Renal cortex interstitium (tissue), 11 donors: Measurements from ENCODE around the gene MDP1. TPM values are rescaled to one million over a fixed set of nuclear protein-coding genes. Genes with fewer than 3 reads are reported as not detected.
A peak's percentile ranks its signal among the peaks of the same experiment; 100 is the strongest.

Experiments used
- DNase-seq, 11 donors: peaks; one replicate each; pipeline ENCODE4 v3.0.0-alpha.2; 2013; ENCODE audit warnings: low read depth in 9 of 11, low spot score in 4 of 11; ENCODE audit errors: extremely low read depth in 1 of 11
- polyA plus RNA-seq, 3 donors: library from polyadenylated mRNA; unstranded; fragments of 120-200 nt; gene quantifications; one replicate each; pipeline ENCODE4 v1.2.1, GENCODE V29; 2013; ENCODE audit not compliant: insufficient read length in 3 of 3

Gene MDP1
- polyA plus RNA-seq, 3 donors: 10.2 to 17.3 (median 13.5) TPM

GRCh38 chr14:24176599-24176998 is 39.3 kb downstream of the MDP1 start:
- DNase-seq: no peak

- DNase-seq: no peak
These were observed 43.0 kb downstream of the MDP1 start for GRCh38 chr14:24172871-24173281.

- no peak for DNase-seq
These were observed 43.5 kb downstream of the MDP1 start for GRCh38 chr14:24172261-24172860.

- DNase-seq: peak in 9 of 11 donors; percentile 85 to 96 (median 90)
These were observed 44.2 kb downstream of the MDP1 start, which contains the start of gene REC8 for GRCh38 chr14:24171422-24172260. REC8 (plus strand) TSS chr14:24172080; CDS start chr14:24172553, 473 bp downstream.

GRCh38 chr14:24167469-24168114 is 48.3 kb downstream of the MDP1 start:
- no peak for DNase-seq

- no peak for DNase-seq
These were observed 50.1 kb downstream of the MDP1 start for GRCh38 chr14:24165785-24166184.

GRCh38 chr14:24164518-24164991 is 51.3 kb downstream of the MDP1 start:
- no peak for DNase-seq

Other genes with a start within 250 kb of the MDP1 start
- 10 to 100 TPM; 34.9 to 40.4 (median 35.4) TPM for gene DHRS4L2, start 227.1 kb downstream of the MDP1 start, polyA plus RNA-seq
- 1 to 10 TPM; 1.5 to 3.7 (median 2.7) TPM for gene CARMIL3, start 164.1 kb downstream of the MDP1 start, polyA plus RNA-seq
- not detected for gene CPNE6, start 144.5 kb downstream of the MDP1 start, polyA plus RNA-seq
- 10 to 100 TPM; 28.9 to 37.3 (median 34.4) TPM for gene PCK2, start 121.8 kb downstream of the MDP1 start, polyA plus RNA-seq
- gene DCAF11, start 101.3 kb downstream of the MDP1 start, polyA plus RNA-seq: 10 to 100 TPM; 72.3 to 85.0 (median 80.7) TPM
- 1 to 10 TPM; 1.5 to 2.7 (median 2.4) TPM for gene NRL, start 101.1 kb downstream of the MDP1 start, polyA plus RNA-seq
- gene FITM1, start 85.4 kb downstream of the MDP1 start, polyA plus RNA-seq: 1 to 10 TPM in 1 of 3 donors, under 1 TPM in 2; 0.56 to 1.6 (median 0.79) TPM
- gene PSME1, start 79.9 kb downstream of the MDP1 start, polyA plus RNA-seq: 100 to 1,000 TPM; 198 to 220 (median 199) TPM
- 10 to 100 TPM; 18.4 to 21.1 (median 20.2) TPM for gene EMC9, start 74.5 kb downstream of the MDP1 start, polyA plus RNA-seq
- gene PSME2, start 69.5 kb downstream of the MDP1 start, polyA plus RNA-seq: 100 to 1,000 TPM; 150 to 170 (median 152) TPM
- gene RNF31, start 68.6 kb downstream of the MDP1 start, polyA plus RNA-seq: 10 to 100 TPM; 45.5 to 59.5 (median 50.4) TPM
- gene IRF9, start 54.8 kb downstream of the MDP1 start, polyA plus RNA-seq: 10 to 100 TPM; 56.3 to 66.1 (median 58.3) TPM
- gene REC8, start 44.0 kb downstream of the MDP1 start, polyA plus RNA-seq: 10 to 100 TPM; 64.2 to 76.7 (median 67.2) TPM
- gene IPO4, start 27.2 kb downstream of the MDP1 start, polyA plus RNA-seq: 10 to 100 TPM; 32.8 to 42.1 (median 40.5) TPM
- 10 to 100 TPM; 36.6 to 50.8 (median 47.1) TPM for gene TM9SF1, start 20.6 kb downstream of the MDP1 start, polyA plus RNA-seq
- 10 to 100 TPM in 1 of 3 donors, 1 to 10 TPM in 2; 4.8 to 11.6 (median 6.8) TPM for gene TSSK4, start 10.4 kb downstream of the MDP1 start, polyA plus RNA-seq
- 10 to 100 TPM; 56.1 to 58.4 (median 56.9) TPM for gene CHMP4A, start 2.6 kb downstream of the MDP1 start, polyA plus RNA-seq
- 100 to 1,000 TPM; 198 to 251 (median 250) TPM for gene NEDD8, start 16.3 kb upstream of the MDP1 start, polyA plus RNA-seq
- gene GMPR2, start 16.9 kb upstream of the MDP1 start, polyA plus RNA-seq: 100 to 1,000 TPM; 107 to 128 (median 115) TPM
- gene TINF2, start 26.6 kb upstream of the MDP1 start, polyA plus RNA-seq: 10 to 100 TPM; 52.8 to 65.8 (median 61.6) TPM
- 1 to 10 TPM; 1.6 to 2.1 (median 2.0) TPM for gene TGM1, start 47.1 kb upstream of the MDP1 start, polyA plus RNA-seq
- gene RABGGTA, start 55.5 kb upstream of the MDP1 start, polyA plus RNA-seq: 10 to 100 TPM; 20.0 to 25.3 (median 23.5) TPM
- 10 to 100 TPM; 31.4 to 61.9 (median 37.9) TPM for gene DHRS1, start 83.7 kb upstream of the MDP1 start, polyA plus RNA-seq
- gene NOP9, start 83.8 kb upstream of the MDP1 start, polyA plus RNA-seq: 10 to 100 TPM; 25.8 to 28.5 (median 26.7) TPM
- 10 to 100 TPM; 24.6 to 28.8 (median 26.5) TPM for gene CIDEB, start 91.9 kb upstream of the MDP1 start, polyA plus RNA-seq
- gene LTB4R2, start 94.1 kb upstream of the MDP1 start, polyA plus RNA-seq: 1 to 10 TPM; 3.4 to 4.3 (median 3.7) TPM
- gene LTB4R, start 95.4 kb upstream of the MDP1 start, polyA plus RNA-seq: 1 to 10 TPM; 4.1 to 6.8 (median 5.6) TPM
- 10 to 100 TPM; 15.7 to 25.1 (median 21.6) TPM for gene ADCY4, start 119.0 kb upstream of the MDP1 start, polyA plus RNA-seq
- 1 to 10 TPM; 2.5 to 4.5 (median 3.1) TPM for gene RIPK3, start 123.9 kb upstream of the MDP1 start, polyA plus RNA-seq
- 10 to 100 TPM; 58.4 to 95.5 (median 74.1) TPM for gene NFATC4, start 152.1 kb upstream of the MDP1 start, polyA plus RNA-seq
- gene NYNRIN, start 182.9 kb upstream of the MDP1 start, polyA plus RNA-seq: 10 to 100 TPM; 47.5 to 60.0 (median 47.8) TPM
- gene CBLN3, start 213.6 kb upstream of the MDP1 start, polyA plus RNA-seq: 1 to 10 TPM; 2.9 to 3.5 (median 3.0) TPM
- 10 to 100 TPM; 44.8 to 51.6 (median 48.4) TPM for gene KHNYN, start 213.9 kb upstream of the MDP1 start, polyA plus RNA-seq
- 10 to 100 TPM; 51.4 to 76.8 (median 69.5) TPM for gene SDR39U1, start 226.7 kb upstream of the MDP1 start, polyA plus RNA-seq